NCI-H1436 treated with DMSO at 0.1 percent for 48 hours (cell line): Measurements from ENCODE around the gene RNU1-1.
"Not testable (repeated sequence)": the region's sequence is repeated elsewhere in the genome, so short reads cannot be mapped to it uniquely, and the experiment has no call there.

ENCODE experiments used
- DNase-seq: peaks from one replicate; lab custom pipeline; 2025; lab: John Stamatoyannopoulos, UW

Gene RNU1-1

GRCh38 chr1:16521679-16522078, 7.6 kb upstream of the RNU1-1 start:
- not testable (repeated sequence) for DNase-seq

- DNase-seq = no peak
Observed at GRCh38 chr1:16521288-16521583, 7.2 kb upstream of the RNU1-1 start.

- DNase-seq = not testable (repeated sequence)
Observed at GRCh38 chr1:16520435-16521287, 6.6 kb upstream of the RNU1-1 start.

- DNase-seq = not testable (repeated sequence)
Observed at GRCh38 chr1:16519255-16519951, 5.3 kb upstream of the RNU1-1 start.

GRCh38 chr1:16518913-16519254, 4.8 kb upstream of the RNU1-1 start:
- not testable (repeated sequence) for DNase-seq

GRCh38 chr1:16516694-16517410, 2.8 kb upstream of the RNU1-1 start:
- not testable (repeated sequence) for DNase-seq

- peak; percentile 30 for DNase-seq
Observed at GRCh38 chr1:16513412-16514106, 526 bp downstream of the RNU1-1 start.

GRCh38 chr1:16512624-16513411, 1.3 kb downstream of the RNU1-1 start:
- not testable (repeated sequence) for DNase-seq

GRCh38 chr1:16511926-16512325, 2.2 kb downstream of the RNU1-1 start:
- not testable (repeated sequence) for DNase-seq

GRCh38 chr1:16508861-16509445, 5.1 kb downstream of the RNU1-1 start:
- not testable (repeated sequence) for DNase-seq

- DNase-seq = not testable (repeated sequence)
Observed at GRCh38 chr1:16506364-16507136, 7.5 kb downstream of the RNU1-1 start.

GRCh38 chr1:16505870-16506269, 8.2 kb downstream of the RNU1-1 start:
- DNase-seq = not testable (repeated sequence)

- DNase-seq = no peak
Observed at GRCh38 chr1:16503494-16503893, 10.6 kb downstream of the RNU1-1 start.

- DNase-seq = not testable (repeated sequence)
Observed at GRCh38 chr1:16501446-16501845, 12.6 kb downstream of the RNU1-1 start.

- not testable (repeated sequence) for DNase-seq
Observed at GRCh38 chr1:16500975-16501374, 13.1 kb downstream of the RNU1-1 start.

GRCh38 chr1:16500466-16500865, 13.6 kb downstream of the RNU1-1 start:
- not testable (repeated sequence) for DNase-seq

- DNase-seq = peak; percentile 41
Observed at GRCh38 chr1:16498573-16499413, 15.3 kb downstream of the RNU1-1 start.

GRCh38 chr1:16498047-16498446, 16.0 kb downstream of the RNU1-1 start:
- not testable (repeated sequence) for DNase-seq

- DNase-seq = not testable (repeated sequence)
Observed at GRCh38 chr1:16497474-16497904, 16.6 kb downstream of the RNU1-1 start.
